ENCODE data around the gene UBASH3B.

GRCh38 chr11:122723106-122723505, 67.6 kb downstream of the UBASH3B start:
- no peak for TF ChIP-seq EP300 (IDR thresholded peaks at IDR 0.05)
- no peak for TF ChIP-seq CTCF (IDR thresholded peaks at IDR 0.05)
- no peak for TF ChIP-seq POLR2A (IDR thresholded peaks at IDR 0.05)

All from suprapubic skin (tissue), 3 donors.